Common myeloid progenitor, CD34-positive (primary cell): ENCODE measurements around the gene GALNT6.

ENCODE experiments used
- CTCF ChIA-PET: fragments of 350-600 bp; sonication (Branson Sonifier 250); formaldehyde crosslinking; loops from one replicate; lab custom pipeline; 2021; ENCODE audit warnings: antibody characterized with exemption; lab: Charles Lee
- POLR2A ChIA-PET: fragments of 350-600 bp; sonication (Branson Sonifier 250); formaldehyde crosslinking; loops from one replicate; lab custom pipeline; 2021; ENCODE audit warnings: antibody characterized with exemption; lab: Charles Lee
- DNase-seq, 3 donors: peaks; one replicate each; pipeline versions ENCODE4 v3.0.0 to v3.0.0-alpha.2; 2013
- H3K27ac ChIP-seq, 2 experiments: 1 replicate in 1 of 2; 2 replicates in 1 of 2; pipeline ENCODE4 v1.7.0; 2013; ENCODE audit warnings: inconsistent platforms in 2 of 2, low read length in 2 of 2, mild to moderate bottlenecking in 2 of 2, low read depth in 1 of 2, moderate library complexity in 1 of 2; ENCODE audit not compliant: severe bottlenecking in 2 of 2, insufficient read depth in 1 of 2, poor library complexity in 1 of 2
- H3K27me3 ChIP-seq, 5 experiments: replicated peaks in 2 of 5; 1 replicate in 3 of 5; 2 replicates in 2 of 5; pipeline versions ENCODE4 v1.6.1 to v1.7.0; 2013; ENCODE audit warnings: low read length in 4 of 5, mild to moderate bottlenecking in 2 of 5, moderate library complexity in 2 of 5, inconsistent platforms in 1 of 5; ENCODE audit not compliant: insufficient read depth in 5 of 5, control insufficient read depth in 4 of 5
- H3K36me3 ChIP-seq, 4 experiments: 1 replicate in 2 of 4; 2 replicates in 2 of 4; pipeline versions ENCODE4 v1.6.1 to v1.7.0; 2013; ENCODE audit warnings: low read length in 3 of 4, control low read depth in 1 of 4, mild to moderate bottlenecking in 1 of 4; ENCODE audit not compliant: control insufficient read depth in 4 of 4, insufficient read depth in 4 of 4
- H3K4me1 ChIP-seq, 4 experiments: 1 replicate in 3 of 4; 2 replicates in 1 of 4; pipeline versions ENCODE4 v1.6.1 to v1.7.1; 2013; ENCODE audit warnings: low read length in 3 of 4, mild to moderate bottlenecking in 3 of 4, control low read depth in 1 of 4, inconsistent platforms in 1 of 4, moderate library complexity in 1 of 4; ENCODE audit not compliant: control insufficient read depth in 4 of 4, insufficient read depth in 4 of 4; ENCODE audit errors: control extremely low read depth in 1 of 4
- H3K4me3 ChIP-seq, 7 experiments: 1 replicate in 4 of 7; 2 replicates in 3 of 7; pipeline versions ENCODE4 v1.5.1 to v1.7.0; 2013; ENCODE audit warnings: mild to moderate bottlenecking in 7 of 7, low read length in 6 of 7, moderate library complexity in 6 of 7, inconsistent platforms in 2 of 7, low read depth in 2 of 7, control low read depth in 1 of 7; ENCODE audit not compliant: insufficient read depth in 4 of 7, control insufficient read depth in 1 of 7; ENCODE audit errors: extremely low read depth in 1 of 7
- H3K9me3 ChIP-seq, 5 experiments: 1 replicate in 4 of 5; 2 replicates in 1 of 5; pipeline versions ENCODE4 v1.6.1 to v1.7.1; 2013; ENCODE audit warnings: low read length in 4 of 5, mild to moderate bottlenecking in 2 of 5, inconsistent platforms in 1 of 5, low read depth in 1 of 5, moderate library complexity in 1 of 5; ENCODE audit not compliant: control insufficient read depth in 4 of 5, insufficient read depth in 2 of 5; ENCODE audit errors: control extremely low read depth in 1 of 5
- WGBS: methylation state at CpG from one replicate; pipeline ENCODE4 v1.1.5; 2013; ENCODE audit not compliant: insufficient coverage; 5-methylcytosine and 5-hydroxymethylcytosine counted together

The GALNT6 gene

DNA sequence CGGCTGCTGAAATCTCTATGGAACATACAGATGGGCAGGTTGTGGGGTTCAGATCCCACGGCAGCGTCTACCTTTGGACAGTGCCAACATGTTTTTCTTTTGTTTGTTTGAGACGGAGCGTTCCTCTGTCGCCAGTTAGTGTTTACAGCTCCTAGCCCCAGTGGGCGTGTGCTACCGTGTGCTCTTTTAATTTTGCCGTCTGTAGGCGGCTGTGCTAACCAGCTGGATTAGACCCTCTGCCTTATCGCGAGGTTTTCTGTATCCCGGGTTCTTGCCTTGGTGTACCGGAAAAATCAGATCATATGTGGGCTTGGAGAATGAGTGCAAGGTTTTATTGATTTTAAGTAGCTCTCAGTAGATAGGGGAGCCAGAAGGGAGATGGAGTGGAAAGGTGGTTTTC lies 9.8 kb upstream of the GALNT6 start:
- H3K36me3 ChIP-seq, result peaks cover 0 to 1% (median 0%) of the 10 kb centered on the region in 4 experiments
- no peak for DNase-seq
- H3K27me3 ChIP-seq, result no peaks in the 10 kb centered on the region
- WGBS, result 96% methylated on average over 14 of the region's 14 CpGs
- H3K4me1 ChIP-seq, result peaks cover 2 to 26% (median 8%) of the 10 kb centered on the region in 4 experiments
- H3K9me3 ChIP-seq, result no peaks in the 10 kb centered on the region
- no peak overlapping the region for H3K27ac ChIP-seq
- no peak overlapping the region for H3K4me3 ChIP-seq
- CTCF ChIA-PET, result interaction anchor here (0.6 to 1.9 kb wide), 3 partner anchors 9 to 486 kb away, joined by 3 to 9 read pairs (median 3); no protein-coding TSS in a partner anchor
- POLR2A ChIA-PET, result interaction anchor here (0.6 kb wide), 1 partner anchor 13 kb away, joined by 3 read pairs; no protein-coding TSS in a partner anchor

DNA sequence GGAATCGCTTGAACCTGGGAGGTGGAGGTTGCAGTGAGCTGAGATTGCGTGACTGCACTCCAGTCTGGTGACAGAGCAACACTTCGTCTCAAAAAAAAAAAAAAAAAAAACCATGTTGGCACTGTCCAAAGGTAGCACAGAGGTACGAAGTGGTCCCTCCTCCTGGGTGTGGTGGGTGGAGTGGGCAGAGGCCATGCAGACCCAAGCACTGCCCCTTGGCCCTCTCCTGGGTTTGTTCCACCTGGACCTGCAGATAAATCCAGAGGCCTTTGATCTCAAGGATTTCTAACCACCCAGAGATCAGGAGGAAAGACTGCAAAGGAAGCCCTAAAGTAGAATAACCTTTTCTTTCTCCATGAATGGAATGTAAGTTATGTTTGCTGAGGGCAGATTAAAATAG lies 8.7 kb upstream of the GALNT6 start:
- H3K27ac ChIP-seq, result no peak overlapping the region
- POLR2A ChIA-PET, result interaction anchor here (0.7 kb wide), 1 partner anchor 441 kb away, joined by 3 read pairs; no protein-coding TSS in a partner anchor
- H3K4me1 ChIP-seq, result peaks cover 8 to 38% (median 18%) of the 10 kb centered on the region in 4 experiments
- H3K9me3 ChIP-seq, result no peaks in the 10 kb centered on the region
- no peaks in the 10 kb centered on the region for H3K27me3 ChIP-seq
- H3K36me3 ChIP-seq, result peaks cover 0 to 1% (median 0%) of the 10 kb centered on the region in 4 experiments
- H3K4me3 ChIP-seq, result no peak overlapping the region
- 100% methylated on average over 1 of the region's 4 CpGs for WGBS
- no peak for DNase-seq
- CTCF ChIA-PET, result interaction anchor here (0.9 to 1.9 kb wide), 4 partner anchors 15 to 132 kb away, joined by 3 to 9 read pairs (median 4); no protein-coding TSS in a partner anchor

DNA sequence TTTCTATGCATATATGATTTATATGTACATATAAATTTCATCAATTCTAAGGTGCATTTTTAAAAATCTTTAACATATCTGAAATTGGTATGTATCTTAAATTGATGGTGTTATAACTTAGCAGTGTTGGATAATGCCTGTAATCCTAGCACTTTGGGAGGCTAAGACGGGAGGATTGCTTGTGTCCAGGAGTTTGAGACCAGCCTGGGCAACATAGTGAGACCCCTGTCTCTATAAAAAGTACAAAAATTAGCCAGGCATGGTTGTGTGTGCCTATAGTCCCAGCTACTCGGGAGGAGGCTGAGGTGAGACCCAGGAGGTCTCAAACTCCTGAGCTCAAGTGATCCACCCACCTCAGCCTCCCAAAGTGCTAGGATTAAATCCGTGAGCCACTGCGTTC lies 6.5 kb upstream of the GALNT6 start:
- Histone ChIP-seq H3K4me1 (peaks cover 9 to 42% (median 34%) of the 10 kb centered on the region in 4 experiments), H3K27me3 (no peaks in the 10 kb centered on the region), H3K36me3 (no peaks in the 10 kb centered on the region), H3K4me3 (no peak overlapping the region), H3K27ac (no peak overlapping the region), H3K9me3 (no peaks in the 10 kb centered on the region)
- 92% methylated on average over 3 of the region's 4 CpGs for WGBS
- DNase-seq, result no peak
- CTCF ChIA-PET, result interaction anchor here (1.4 to 1.9 kb wide), 2 partner anchors 15 to 17 kb away, joined by 3 to 5 read pairs; no protein-coding TSS in a partner anchor
- POLR2A ChIA-PET, result no interaction called here

DNA sequence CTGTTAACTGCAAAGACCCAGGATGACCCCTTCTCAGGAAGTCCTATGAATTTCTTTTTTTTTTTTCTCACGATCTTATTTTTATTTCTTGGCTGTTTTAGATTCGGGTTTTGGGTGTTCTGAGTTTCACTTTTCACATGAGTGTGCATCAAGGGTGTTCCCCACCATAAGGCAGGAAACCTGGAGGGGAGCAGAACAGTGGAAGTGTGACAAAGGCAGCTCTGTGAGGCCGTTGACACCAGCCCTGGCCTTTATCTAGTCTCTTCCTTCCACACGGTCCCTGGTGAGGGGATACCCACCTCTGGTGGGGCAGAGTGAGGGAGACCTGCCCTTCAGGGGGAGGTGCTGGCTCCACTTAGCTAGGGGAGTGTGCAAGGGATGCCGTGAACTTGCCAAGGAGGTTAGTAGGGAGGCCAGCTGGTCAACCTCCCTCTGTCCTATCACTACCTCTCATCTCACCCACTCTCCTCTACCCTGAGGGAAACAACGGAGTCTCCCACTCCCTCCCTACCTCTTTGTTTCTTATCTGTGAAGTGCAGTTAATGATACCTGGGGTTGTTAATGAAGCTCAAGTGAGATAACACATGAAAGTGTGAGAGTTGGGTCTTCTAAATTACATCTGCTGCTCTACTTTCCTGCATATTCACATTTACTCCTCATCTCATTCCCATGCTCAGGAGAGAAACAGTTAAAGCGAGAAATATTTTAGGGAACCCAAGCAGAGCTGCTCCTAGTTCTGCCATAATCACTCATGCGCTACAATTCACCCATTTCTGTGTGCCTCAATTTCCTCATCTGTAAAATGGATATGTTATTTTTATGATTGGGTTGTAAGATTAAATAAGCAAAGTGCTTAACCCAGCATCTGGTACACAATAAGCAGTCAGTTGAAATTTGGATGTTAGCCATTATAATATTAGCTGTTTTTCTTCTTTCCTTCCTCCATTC lies 4.4 kb upstream of the GALNT6 start:
- ChIA-PET CTCF (interaction anchor here (0.6 to 1.8 kb wide), 11 partner anchors 9 to 44 kb away, joined by 3 to 12 read pairs (median 3); no protein-coding TSS in a partner anchor), POLR2A (interaction anchor here (0.6 to 0.7 kb wide), 2 partner anchors 14 to 636 kb away, joined by 3 read pairs; no protein-coding TSS in a partner anchor)
- WGBS, result 33% methylated on average over 3 of the region's 8 CpGs
- H3K27me3 ChIP-seq, result no peaks in the 10 kb centered on the region
- no peaks in the 10 kb centered on the region for H3K36me3 ChIP-seq
- peak overlapping the region in 4 of 7 experiments; percentile 27 to 65 (median 52) for H3K4me3 ChIP-seq
- peak in 2 of 3 donors; percentile 63 to 76 for DNase-seq
- peaks cover 9 to 58% (median 50%) of the 10 kb centered on the region in 4 experiments for H3K4me1 ChIP-seq
- peak overlapping the region in 1 of 2 experiments; percentile 40 for H3K27ac ChIP-seq
- no peaks in the 10 kb centered on the region for H3K9me3 ChIP-seq

DNA sequence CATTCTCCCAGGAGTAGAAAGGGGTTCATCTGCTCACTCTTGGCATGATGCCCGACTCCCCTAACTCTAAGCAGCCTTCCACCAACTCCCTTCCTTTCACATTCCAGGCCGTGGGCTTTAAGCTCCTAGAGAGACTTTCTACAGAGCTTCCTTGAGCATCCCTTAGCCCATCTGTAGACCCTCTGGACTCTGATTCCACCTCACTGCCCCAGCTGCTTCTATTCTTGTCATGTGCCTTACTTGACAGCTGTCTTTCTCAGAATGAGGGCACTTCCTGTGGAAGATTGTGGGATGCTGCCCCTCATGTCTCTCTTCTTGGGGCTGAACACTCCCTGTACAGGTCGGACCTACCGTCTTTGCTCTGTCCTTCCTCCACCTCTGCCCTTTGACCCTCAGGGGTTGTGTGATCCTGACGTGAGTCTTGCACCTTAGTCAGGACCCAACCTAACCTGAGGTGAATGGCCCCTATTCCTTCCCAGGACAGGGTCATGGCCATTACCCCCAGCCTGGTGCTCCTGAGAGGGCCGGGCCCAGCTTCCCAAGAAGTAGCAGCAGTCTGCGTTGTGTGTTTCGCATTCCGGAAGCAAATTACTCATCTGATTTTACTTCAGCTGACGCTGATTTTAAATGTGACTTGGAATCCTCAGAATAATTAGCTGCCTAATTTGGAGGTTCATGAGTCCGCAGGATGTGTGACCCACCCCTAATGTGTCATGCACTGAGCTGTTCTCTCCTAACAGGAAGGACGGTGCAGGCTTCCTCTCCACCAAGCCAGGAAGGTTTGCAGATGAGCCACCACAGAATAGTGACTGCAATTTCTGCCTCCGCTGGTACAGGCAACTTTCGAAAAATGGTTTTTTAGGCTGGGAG lies 2.7 kb upstream of the GALNT6 start:
- no peaks in the 10 kb centered on the region for H3K9me3 ChIP-seq
- 74% methylated on average over 14 of the region's 14 CpGs for WGBS
- POLR2A ChIA-PET, result interaction anchor here (0.5 to 6.5 kb wide), 3 partner anchors 25 to 73 kb away, joined by 3 to 49 read pairs (median 3); no protein-coding TSS in a partner anchor
- no peaks in the 10 kb centered on the region for H3K27me3 ChIP-seq
- H3K4me3 ChIP-seq, result no peak overlapping the region
- peak in 2 of 3 donors; percentile 73 to 80 for DNase-seq
- CTCF ChIA-PET, result interaction anchor here (0.6 to 5.9 kb wide), 5 partner anchors 8 to 40 kb away, joined by 3 to 41 read pairs (median 3); no protein-coding TSS in a partner anchor
- H3K36me3 ChIP-seq, result no peaks in the 10 kb centered on the region
- H3K27ac ChIP-seq, result no peak overlapping the region
- H3K4me1 ChIP-seq, result peaks cover 14 to 73% (median 62%) of the 10 kb centered on the region in 4 experiments

DNA sequence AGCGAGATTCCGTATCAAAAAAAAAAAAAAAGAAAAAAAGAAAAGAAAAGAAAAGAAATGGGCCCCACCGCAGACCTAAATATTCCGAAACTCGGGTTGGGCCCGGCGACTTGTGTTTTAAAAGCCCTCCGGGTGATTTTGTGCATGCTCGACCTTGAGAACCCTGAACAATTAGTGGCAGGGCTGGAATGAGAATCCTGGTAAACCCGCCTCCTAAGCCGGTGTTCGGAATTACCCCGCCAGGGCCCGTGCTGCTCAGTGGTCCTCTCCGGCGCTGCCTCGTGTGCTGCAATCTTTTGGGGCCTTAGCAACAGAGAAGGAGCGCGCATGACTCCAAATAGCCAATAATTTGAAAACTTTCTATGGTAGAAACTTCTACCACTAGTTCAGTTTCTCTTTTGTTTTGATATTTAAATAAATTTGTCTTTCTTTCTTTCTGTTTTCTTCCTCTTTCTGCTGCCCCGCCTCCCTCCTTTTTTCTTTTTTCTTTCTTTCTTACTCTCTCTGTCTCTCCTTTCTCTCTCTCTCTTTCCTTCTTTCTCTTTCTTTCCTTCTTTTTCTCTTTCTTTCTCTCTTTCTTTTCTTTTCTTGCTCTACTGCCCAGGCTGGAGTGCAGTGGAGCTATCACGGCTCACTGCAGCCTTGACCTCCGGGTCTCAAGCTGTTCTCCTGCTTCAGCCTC lies 1.5 kb upstream of the GALNT6 start:
- no peaks in the 10 kb centered on the region for H3K27me3 ChIP-seq
- H3K9me3 ChIP-seq, result no peaks in the 10 kb centered on the region
- DNase-seq, result peak; percentile 54 to 79 (median 73)
- no peak overlapping the region for H3K27ac ChIP-seq
- ChIA-PET POLR2A (interaction anchor here (6.5 kb wide), 1 partner anchor 24 kb away, joined by 49 read pairs; no protein-coding TSS in a partner anchor), CTCF (interaction anchor here (0.8 to 5.9 kb wide), 2 partner anchors 9 to 27 kb away, joined by 3 to 41 read pairs; no protein-coding TSS in a partner anchor)
- H3K4me3 ChIP-seq, result peak overlapping the region in 5 of 7 experiments; percentile 13 to 89 (median 43)
- H3K36me3 ChIP-seq, result no peaks in the 10 kb centered on the region
- H3K4me1 ChIP-seq, result peaks cover 19 to 77% (median 71%) of the 10 kb centered on the region in 4 experiments
- whole genome bisulfite sequencing, result 56% methylated on average over 13 of the region's 22 CpGs
